HL-60/S4 treated with retinoic acid at 250 ng/mL for 4 days and 3 days (cell line): ENCODE results near the gene CD151.

Source experiments
- in situ Hi-C: fragments of 300-500 bp; cut with MboI; formaldehyde crosslinking; loops from 2 replicates; pipeline ENCODE4 v1.7.0; 2022; ENCODE audit warnings: low sequenced_read_pairs

Gene CD151

GRCh38 chr11:841981-842369 lies 9.2 kb downstream of the CD151 start:
- in situ Hi-C loops, result no loop called here

GRCh38 chr11:842370-843002 lies 9.7 kb downstream of the CD151 start, which contains the start of the genes POLR2L and TSPAN4:
Gene POLR2L (minus strand): TSS chr11:842529. CDS start chr11:842508, 21 bp downstream.
Gene TSPAN4 (plus strand): TSS chr11:842852. CDS start chr11:850305, 7,453 bp downstream.
- in situ Hi-C loops, result no loop called here

GRCh38 chr11:843086-843734 lies 10.5 kb downstream of the CD151 start:
- in situ Hi-C loops, result no loop called here

GRCh38 chr11:843818-844692 lies 11.3 kb downstream of the CD151 start:
- in situ Hi-C loops, result no loop called here

GRCh38 chr11:844693-845644 lies 12.2 kb downstream of the CD151 start:
- in situ Hi-C loops, result no loop called here

- in situ Hi-C loops, result no loop called here
Measured at GRCh38 chr11:845872-846495, 13.2 kb downstream of the CD151 start.

GRCh38 chr11:846496-847098 lies 13.8 kb downstream of the CD151 start:
- in situ Hi-C loops, result no loop called here

- in situ Hi-C loops, result no loop called here
Measured at GRCh38 chr11:847876-848275, 15.1 kb downstream of the CD151 start.

GRCh38 chr11:848380-848931 lies 15.7 kb downstream of the CD151 start:
- in situ Hi-C loops, result no loop called here

GRCh38 chr11:849104-849824 lies 16.5 kb downstream of the CD151 start:
- in situ Hi-C loops, result no loop called here

GRCh38 chr11:849951-850774 lies 17.4 kb downstream of the CD151 start:
- in situ Hi-C loops, result loop anchor here (25.0 kb wide), 1 partner anchor 187 kb away; the partner anchor contains the start of gene MUC6

- in situ Hi-C loops, result loop anchor here (25.0 kb wide), 1 partner anchor 186 kb away; the partner anchor contains the start of gene MUC6
Measured at GRCh38 chr11:850775-851763, 18.3 kb downstream of the CD151 start.

- in situ Hi-C loops, result loop anchor here (25.0 kb wide), 1 partner anchor 185 kb away; the partner anchor contains the start of gene MUC6
Measured at GRCh38 chr11:852762-853161, 20.0 kb downstream of the CD151 start.

- in situ Hi-C loops, result loop anchor here (25.0 kb wide), 1 partner anchor 183 kb away; the partner anchor contains the start of gene MUC6
Measured at GRCh38 chr11:853682-854448, 21.1 kb downstream of the CD151 start.

GRCh38 chr11:854601-855329 lies 22.0 kb downstream of the CD151 start:
- in situ Hi-C loops, result loop anchor here (25.0 kb wide), 1 partner anchor 183 kb away; the partner anchor contains the start of gene MUC6
